Measurements from ENCODE around the gene MRM1. TPM values are rescaled to one million over a fixed set of nuclear protein-coding genes. Genes with fewer than 3 reads are reported as not detected.
A peak's percentile ranks its signal among the peaks of the same experiment; 100 is the strongest.
"Not testable (repeated sequence)": the region's sequence is repeated elsewhere in the genome, so short reads cannot be mapped to it uniquely, and the experiment has no call there.

Gene MRM1
- polyA plus RNA-seq, 1 donor from 2014 or later: 10.1 TPM

GRCh38 chr17:36594626-36595401 is 6.6 kb upstream of the MRM1 start:
- Mint-ChIP-seq H3K27me3 (no peaks in the 10 kb centered on the region), H3K4me1 (peaks cover 5 to 16% (median 13%) of the 10 kb centered on the region in 3 donors), H3K27ac (no peak overlapping the region), H3K9me3 (no peaks in the 10 kb centered on the region), H3K36me3 (peaks cover 3% of the 10 kb centered on the region), H3K4me3 (no peak overlapping the region)

DNA sequence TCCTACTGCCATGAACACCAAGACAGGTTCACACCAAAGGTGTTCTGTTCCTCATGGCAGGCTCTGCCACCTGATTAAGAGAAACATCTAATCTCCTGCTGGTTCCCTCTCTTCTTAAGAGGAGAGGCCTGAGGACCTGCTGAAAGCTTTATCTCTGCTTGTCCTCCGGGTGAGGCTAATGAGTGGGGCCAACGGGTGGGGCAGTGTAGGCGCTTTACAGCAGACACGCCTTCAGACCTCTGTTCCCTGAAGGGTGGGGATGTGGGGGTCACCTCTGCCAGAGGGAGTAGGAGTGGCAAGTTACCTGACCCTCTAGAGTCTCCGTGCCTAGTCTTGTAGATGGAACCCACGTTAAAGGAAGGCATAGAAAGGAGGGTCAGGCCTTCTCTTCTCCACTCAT is 4.2 kb upstream of the MRM1 start:
- peaks cover 0 to 12% (median 4%) of the 10 kb centered on the region in 3 donors for H3K4me1 Mint-ChIP-seq
- H3K9me3 Mint-ChIP-seq: no peaks in the 10 kb centered on the region
- H3K27ac Mint-ChIP-seq: peak overlapping the region in 1 of 3 donors; percentile 3
- H3K4me3 Mint-ChIP-seq: peak overlapping the region in 1 of 4 donors; percentile 88
- peaks cover 4% of the 10 kb centered on the region for H3K36me3 Mint-ChIP-seq
- no peaks in the 10 kb centered on the region for H3K27me3 Mint-ChIP-seq

DNA sequence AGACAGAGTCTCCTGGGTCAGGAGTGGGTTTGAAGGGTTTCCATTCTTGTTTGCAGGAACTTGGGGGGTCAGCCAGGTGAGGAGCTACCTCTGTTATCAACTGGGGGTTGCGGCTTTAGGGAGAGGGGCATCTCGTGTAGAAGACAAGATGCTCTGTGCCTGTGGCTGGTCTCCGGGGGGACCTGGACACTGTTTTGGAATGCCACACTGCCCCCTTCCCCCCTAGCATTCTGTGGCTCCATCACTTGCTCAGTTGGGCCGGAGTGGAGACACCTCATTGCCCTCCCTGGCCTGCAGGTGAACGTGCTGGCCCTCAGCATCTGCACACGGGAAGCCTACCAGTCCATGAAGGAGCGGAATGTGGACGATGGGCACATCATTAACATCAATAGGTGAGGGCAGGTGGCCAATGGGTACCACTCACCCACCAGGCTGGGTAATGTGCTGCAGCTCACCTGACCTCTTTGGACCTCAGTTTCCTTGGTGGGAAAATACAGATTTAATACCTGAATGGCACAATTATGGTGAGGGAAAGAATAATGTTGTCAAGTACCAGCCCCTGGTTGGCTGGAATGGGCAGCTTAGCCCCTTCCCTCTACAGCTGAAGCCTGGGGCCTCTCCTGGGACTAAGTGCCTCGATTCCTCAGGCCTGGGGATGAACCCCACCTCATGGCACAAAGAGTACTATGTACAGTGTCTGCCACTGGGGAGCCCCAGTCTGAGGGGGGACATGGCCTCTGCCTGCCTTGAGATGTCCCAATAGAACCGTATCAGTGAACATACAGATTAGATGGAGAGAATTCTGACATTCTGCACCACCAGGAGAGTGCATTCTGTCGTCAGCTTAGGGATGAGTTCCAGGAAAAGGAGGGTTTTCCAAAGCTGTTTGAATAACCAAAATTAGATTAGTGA is 3.3 kb upstream of the MRM1 start:
- Mint-ChIP-seq H3K27me3 (no peaks in the 10 kb centered on the region), H3K4me1 (peaks cover 5 to 10% (median 8%) of the 10 kb centered on the region in 3 donors), H3K36me3 (peaks cover 4% of the 10 kb centered on the region), H3K4me3 (peak overlapping the region in 3 of 4 donors; percentile 12 to 88 (median 83)), H3K27ac (peak overlapping the region in 1 of 3 donors; percentile 24), H3K9me3 (no peaks in the 10 kb centered on the region)

GRCh38 chr17:36598951-36599401 is 2.4 kb upstream of the MRM1 start:
- Mint-ChIP-seq H3K36me3 (peaks cover 4% of the 10 kb centered on the region), H3K4me1 (peaks cover 8 to 11% (median 9%) of the 10 kb centered on the region in 3 donors), H3K4me3 (peak overlapping the region in 2 of 4 donors; percentile 45 to 68), H3K27me3 (no peaks in the 10 kb centered on the region), H3K9me3 (no peaks in the 10 kb centered on the region), H3K27ac (no peak overlapping the region)

- Mint-ChIP-seq H3K9me3 (no peaks in the 10 kb centered on the region), H3K4me3 (peak overlapping the region in 3 of 4 donors; percentile 46 to 89 (median 52)), H3K27ac (peak overlapping the region in 2 of 3 donors; percentile 24 to 94), H3K4me1 (peaks cover 12 to 17% (median 15%) of the 10 kb centered on the region in 3 donors), H3K27me3 (no peaks in the 10 kb centered on the region), H3K36me3 (peaks cover 4% of the 10 kb centered on the region)
Observed at GRCh38 chr17:36599546-36600250, 1.7 kb upstream of the MRM1 start.

GRCh38 chr17:36600465-36600864 is 918 bp upstream of the MRM1 start:
- peak overlapping the region; percentile 66 to 94 (median 91) for H3K27ac Mint-ChIP-seq
- H3K27me3 Mint-ChIP-seq: no peaks in the 10 kb centered on the region
- no peaks in the 10 kb centered on the region for H3K9me3 Mint-ChIP-seq
- H3K4me1 Mint-ChIP-seq: peaks cover 13 to 21% (median 16%) of the 10 kb centered on the region in 3 donors
- peaks cover 4% of the 10 kb centered on the region for H3K36me3 Mint-ChIP-seq
- H3K4me3 Mint-ChIP-seq: peak overlapping the region; percentile 89 to 96 (median 92)

DNA sequence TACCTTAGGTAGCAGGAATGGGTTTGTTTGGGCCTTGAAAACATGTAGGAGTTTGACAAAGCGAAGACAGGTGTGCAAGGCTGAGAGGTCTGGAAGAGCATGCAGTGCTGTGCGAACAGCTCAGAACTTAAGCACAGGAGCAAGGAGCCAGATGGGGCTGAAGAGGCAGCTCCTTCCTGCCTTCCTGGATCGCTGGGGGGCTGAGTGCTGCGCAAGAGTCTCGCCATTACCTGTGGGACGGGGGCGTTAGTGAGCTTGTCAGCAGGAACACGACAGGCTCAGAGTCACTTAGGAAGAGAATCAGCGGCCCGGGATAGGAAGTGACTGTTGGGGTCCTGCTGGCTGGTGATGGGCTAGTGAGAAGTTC is 464 bp upstream of the MRM1 start:
- Mint-ChIP-seq H3K36me3 (peaks cover 1% of the 10 kb centered on the region), H3K4me3 (peak overlapping the region; percentile 89 to 96 (median 92)), H3K4me1 (peaks cover 18 to 25% (median 20%) of the 10 kb centered on the region in 3 donors), H3K27ac (peak overlapping the region; percentile 66 to 94 (median 91)), H3K9me3 (no peaks in the 10 kb centered on the region), H3K27me3 (no peaks in the 10 kb centered on the region)

DNA sequence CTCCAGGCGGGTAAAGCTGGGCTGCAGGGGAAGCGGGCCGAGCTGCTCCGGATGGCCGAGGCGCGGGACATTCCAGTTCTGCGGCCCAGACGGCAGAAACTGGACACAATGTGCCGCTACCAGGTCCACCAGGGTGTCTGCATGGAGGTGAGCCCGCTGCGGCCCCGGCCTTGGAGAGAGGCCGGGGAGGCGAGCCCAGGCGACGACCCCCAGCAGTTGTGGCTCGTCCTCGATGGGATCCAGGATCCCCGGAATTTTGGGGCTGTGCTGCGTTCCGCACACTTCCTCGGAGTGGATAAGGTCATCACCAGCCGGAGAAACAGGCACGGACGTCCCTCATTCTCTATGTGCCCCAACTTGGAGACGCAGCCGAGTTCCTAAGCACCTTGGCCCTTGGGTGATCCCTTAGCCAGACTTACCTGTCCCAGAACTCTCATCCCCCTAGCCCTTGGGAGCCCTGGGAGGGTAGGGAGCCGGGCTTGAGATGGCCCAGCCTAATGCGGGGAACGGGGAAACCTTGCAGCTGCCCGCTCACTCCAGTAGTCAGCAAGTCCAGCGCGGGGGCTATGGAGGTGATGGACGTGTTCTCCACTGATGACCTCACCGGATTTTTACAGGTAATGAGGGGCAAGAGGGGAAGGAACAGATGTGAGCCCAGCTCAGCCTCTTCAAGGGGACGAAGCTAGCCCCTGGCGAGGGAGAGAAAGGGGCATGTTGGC is 806 bp downstream of the MRM1 start:
- peaks cover 1% of the 10 kb centered on the region for H3K36me3 Mint-ChIP-seq
- peak overlapping the region in 2 of 3 donors; percentile 66 to 91 for H3K27ac Mint-ChIP-seq
- no peaks in the 10 kb centered on the region for H3K27me3 Mint-ChIP-seq
- peak overlapping the region; percentile 89 to 96 (median 92) for H3K4me3 Mint-ChIP-seq
- peaks cover 20 to 27% (median 21%) of the 10 kb centered on the region in 3 donors for H3K4me1 Mint-ChIP-seq
- H3K9me3 Mint-ChIP-seq: no peaks in the 10 kb centered on the region

- Mint-ChIP-seq H3K36me3 (peaks cover 3% of the 10 kb centered on the region), H3K4me3 (peak overlapping the region; percentile 89 to 96 (median 92)), H3K27me3 (no peaks in the 10 kb centered on the region), H3K4me1 (peaks cover 20 to 29% (median 21%) of the 10 kb centered on the region in 3 donors), H3K27ac (peak overlapping the region in 1 of 3 donors; percentile 66), H3K9me3 (no peaks in the 10 kb centered on the region)
Observed at GRCh38 chr17:36602924-36603384, 1.6 kb downstream of the MRM1 start.

GRCh38 chr17:36605028-36605427 is 3.6 kb downstream of the MRM1 start:
- Mint-ChIP-seq H3K4me3 (peak overlapping the region in 1 of 4 donors; percentile 70), H3K4me1 (peaks cover 21 to 38% (median 26%) of the 10 kb centered on the region in 3 donors)
- H3K9me3 Mint-ChIP-seq, H3K27me3 Mint-ChIP-seq, H3K36me3 Mint-ChIP-seq, H3K27ac Mint-ChIP-seq: not testable (repeated sequence)

GRCh38 chr17:36608280-36608679 is 6.9 kb downstream of the MRM1 start:
- no peak overlapping the region for H3K4me3 Mint-ChIP-seq
- H3K36me3 Mint-ChIP-seq: peaks cover 2% of the 10 kb centered on the region
- peaks cover 16 to 30% (median 19%) of the 10 kb centered on the region in 3 donors for H3K4me1 Mint-ChIP-seq
- no peaks in the 10 kb centered on the region for H3K9me3 Mint-ChIP-seq
- H3K27me3 Mint-ChIP-seq: no peaks in the 10 kb centered on the region
- peak overlapping the region in 1 of 3 donors; percentile 57 for H3K27ac Mint-ChIP-seq

DNA sequence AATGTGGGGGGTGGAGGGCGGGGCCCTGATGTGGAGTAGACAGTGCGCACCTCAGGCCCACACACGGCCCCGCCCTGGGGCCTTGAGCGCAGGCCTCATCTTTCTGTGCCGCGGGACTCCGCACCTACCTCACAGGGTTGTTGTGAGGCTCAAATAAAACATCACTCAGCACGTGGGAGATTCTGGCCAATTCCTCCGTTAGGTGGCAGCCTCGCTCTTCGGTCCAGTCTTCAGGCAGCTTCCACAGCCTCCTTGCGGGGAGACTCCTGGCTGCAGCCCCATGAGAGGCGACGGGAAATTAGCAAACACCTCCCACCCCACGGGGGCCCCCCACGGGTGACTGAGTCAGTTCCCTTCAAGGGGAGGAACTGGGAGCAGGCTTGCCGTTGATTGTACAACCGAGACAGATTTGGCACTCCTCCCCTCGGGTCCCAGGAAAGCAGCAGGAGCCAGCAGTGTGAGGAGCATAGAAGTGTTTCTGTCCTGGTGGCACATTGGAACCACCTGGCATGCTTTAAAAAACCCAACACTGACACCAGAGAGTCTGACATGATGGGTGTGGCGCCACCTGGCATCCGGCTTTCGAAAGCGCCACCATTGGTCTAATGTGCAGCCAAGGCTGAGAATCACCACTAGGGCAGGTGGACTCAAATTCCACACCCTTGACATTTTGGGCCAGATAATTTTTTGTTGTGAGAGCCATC is 7.6 kb downstream of the MRM1 start:
- peaks cover 14 to 28% (median 20%) of the 10 kb centered on the region in 3 donors for H3K4me1 Mint-ChIP-seq
- no peaks in the 10 kb centered on the region for H3K27me3 Mint-ChIP-seq
- H3K27ac Mint-ChIP-seq: peak overlapping the region in 1 of 3 donors; percentile 57
- H3K9me3 Mint-ChIP-seq: no peaks in the 10 kb centered on the region
- peak overlapping the region in 2 of 4 donors; percentile 41 for H3K4me3 Mint-ChIP-seq
- peaks cover 2% of the 10 kb centered on the region for H3K36me3 Mint-ChIP-seq

- Mint-ChIP-seq H3K4me3 (peak overlapping the region in 1 of 4 donors; percentile 27), H3K36me3 (peaks cover 2% of the 10 kb centered on the region), H3K9me3 (no peaks in the 10 kb centered on the region), H3K4me1 (peaks cover 9 to 23% (median 16%) of the 10 kb centered on the region in 3 donors), H3K27ac (no peak overlapping the region), H3K27me3 (no peaks in the 10 kb centered on the region)
Observed at GRCh38 chr17:36609498-36609862, 8.1 kb downstream of the MRM1 start.
